Bone marrow (tissue), 2 donors: Measurements from ENCODE around the gene SETD1A.
"Not testable (repeated sequence)": the region's sequence is repeated elsewhere in the genome, so short reads cannot be mapped to it uniquely, and the experiment has no call there.

Source experiments
- DNase-seq, 2 donors: peaks; one replicate each; lab custom pipeline; 2025; lab: John Stamatoyannopoulos, UW

The SETD1A gene

GRCh38 chr16:30929167-30929566 is 28.4 kb upstream of the SETD1A start:
- no peak for DNase-seq

- no peak for DNase-seq
These were observed 27.4 kb upstream of the SETD1A start for GRCh38 chr16:30930160-30930571.

GRCh38 chr16:30931068-30931650 is 26.4 kb upstream of the SETD1A start:
- DNase-seq: no peak

GRCh38 chr16:30934827-30935557 is 22.6 kb upstream of the SETD1A start:
- peak; percentile 16 to 52 for DNase-seq

- DNase-seq: no peak
These were observed 19.9 kb upstream of the SETD1A start for GRCh38 chr16:30937692-30938091.

GRCh38 chr16:30939571-30939970 is 18.0 kb upstream of the SETD1A start:
- DNase-seq: not testable (repeated sequence)

GRCh38 chr16:30941600-30942425 is 15.7 kb upstream of the SETD1A start:
- peak; percentile 36 to 48 for DNase-seq

GRCh38 chr16:30942426-30942806 is 15.1 kb upstream of the SETD1A start:
- no peak for DNase-seq

GRCh38 chr16:30944352-30944751 is 13.2 kb upstream of the SETD1A start:
- no peak for DNase-seq

GRCh38 chr16:30946671-30947540 is 10.6 kb upstream of the SETD1A start:
- DNase-seq: no peak

GRCh38 chr16:30947541-30947858 is 10.1 kb upstream of the SETD1A start:
- no peak for DNase-seq

GRCh38 chr16:30947859-30948666 is 9.5 kb upstream of the SETD1A start:
- DNase-seq: no peak

GRCh38 chr16:30948667-30949649 is 8.6 kb upstream of the SETD1A start, which contains the start of gene ORAI3:
Gene ORAI3 (plus strand): TSS chr16:30949068. CDS start chr16:30949290, 222 bp downstream.
- DNase-seq: peak; percentile 45 to 47

- peak; percentile 11 to 32 for DNase-seq
These were observed 7.7 kb upstream of the SETD1A start for GRCh38 chr16:30949650-30950515.

GRCh38 chr16:30950516-30951065 is 7.0 kb upstream of the SETD1A start:
- no peak for DNase-seq

- no peak for DNase-seq
These were observed 6.4 kb upstream of the SETD1A start for GRCh38 chr16:30951193-30951592.

- DNase-seq: no peak
These were observed 5.8 kb upstream of the SETD1A start for GRCh38 chr16:30951750-30952149.

- DNase-seq: no peak
These were observed 4.4 kb upstream of the SETD1A start for GRCh38 chr16:30953111-30953510.
